NCI-H226 (cell line): ENCODE results near the gene SLC38A10.

Experiments
- DNase-seq: peaks from one replicate; pipeline ENCODE4 v3.0.0-alpha.2; 2015

The SLC38A10 gene

GRCh38 chr17:81222906-81223761, 72.0 kb downstream of the SLC38A10 start, which contains the start of gene CEP131:
Gene CEP131, minus strand, starts transcription at chr17:81222965. Its CDS starts 2,909 bp downstream, at chr17:81220056.
- DNase-seq, result peak; percentile 96

DNA sequence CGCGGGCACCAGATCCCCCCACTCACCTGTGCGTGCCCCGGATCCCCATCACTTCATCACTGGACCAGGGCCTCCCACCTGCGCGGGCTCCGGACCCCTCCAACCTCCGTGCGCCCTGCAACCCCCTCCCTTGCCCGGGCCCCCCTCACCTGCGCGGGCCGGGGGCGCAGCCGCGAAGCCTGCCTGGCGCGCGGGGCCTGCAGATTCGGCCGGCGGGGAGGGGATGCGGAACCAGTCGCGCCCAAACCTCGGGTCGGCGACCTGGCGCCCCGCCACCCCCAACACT, 72.5 kb downstream of the SLC38A10 start:
- DNase-seq, result no peak

DNA sequence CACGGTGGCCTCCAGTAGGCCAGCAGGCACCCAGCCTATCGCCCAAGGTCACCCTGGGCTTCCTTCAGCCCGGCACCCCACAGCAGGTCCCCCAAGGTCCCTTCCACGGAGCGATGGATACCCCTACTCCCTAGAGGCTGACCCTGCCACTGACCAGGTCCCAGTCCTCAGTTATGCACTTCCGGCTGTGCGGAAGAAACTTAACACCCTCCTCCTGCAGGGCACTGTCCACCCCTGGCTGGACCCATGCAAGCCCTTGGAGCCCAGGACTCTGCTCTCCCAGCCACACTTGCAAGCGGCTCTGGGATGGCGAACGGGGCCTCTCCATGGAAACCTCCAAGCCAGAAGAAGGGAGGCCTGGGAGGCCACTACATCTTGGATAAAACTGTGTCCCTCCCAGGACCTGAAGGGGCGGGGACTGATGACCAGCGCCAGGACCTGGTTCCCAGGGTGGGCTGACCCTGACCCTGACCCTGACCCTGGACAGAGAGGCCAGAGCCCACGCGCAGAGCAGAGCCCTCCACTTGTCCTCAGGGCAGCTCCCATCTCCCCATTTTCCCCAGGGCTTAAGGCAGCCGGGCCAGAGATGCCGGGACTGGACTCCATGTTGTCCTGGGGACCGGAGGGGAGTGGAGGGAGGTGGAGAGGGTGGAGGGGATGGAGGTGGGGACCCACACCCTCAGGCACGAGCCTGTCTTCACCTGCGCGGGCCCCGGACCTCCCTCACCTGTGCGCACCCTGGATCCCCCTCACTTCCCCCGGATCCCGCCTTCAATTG, 73.1 kb downstream of the SLC38A10 start:
- no peak for DNase-seq

DNA sequence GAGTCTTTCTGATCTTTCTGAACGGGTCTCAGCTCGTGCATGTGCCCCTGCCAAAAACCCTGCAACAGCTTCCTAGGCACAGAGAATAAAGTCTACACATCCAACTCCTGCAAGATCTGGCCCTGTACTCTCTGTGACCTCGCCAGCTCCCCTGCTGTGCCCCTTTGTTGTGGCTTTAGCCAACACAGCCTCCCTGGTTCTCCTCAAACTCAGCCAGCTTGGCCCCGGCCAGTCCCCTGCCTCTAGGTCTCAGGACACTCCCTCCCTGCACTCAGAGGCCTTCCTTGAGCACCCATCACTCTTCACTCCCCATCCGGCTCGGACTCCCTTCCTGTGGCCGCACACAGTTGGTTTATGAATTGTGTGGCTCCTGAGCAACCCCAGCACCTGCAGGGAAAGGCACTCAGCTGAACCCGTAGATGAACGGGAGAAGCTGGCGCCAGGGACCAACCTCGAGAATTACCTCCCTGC, 73.7 kb downstream of the SLC38A10 start:
- DNase-seq, result no peak

GRCh38 chr17:81219476-81220180, 75.5 kb downstream of the SLC38A10 start:
- DNase-seq, result no peak

DNA sequence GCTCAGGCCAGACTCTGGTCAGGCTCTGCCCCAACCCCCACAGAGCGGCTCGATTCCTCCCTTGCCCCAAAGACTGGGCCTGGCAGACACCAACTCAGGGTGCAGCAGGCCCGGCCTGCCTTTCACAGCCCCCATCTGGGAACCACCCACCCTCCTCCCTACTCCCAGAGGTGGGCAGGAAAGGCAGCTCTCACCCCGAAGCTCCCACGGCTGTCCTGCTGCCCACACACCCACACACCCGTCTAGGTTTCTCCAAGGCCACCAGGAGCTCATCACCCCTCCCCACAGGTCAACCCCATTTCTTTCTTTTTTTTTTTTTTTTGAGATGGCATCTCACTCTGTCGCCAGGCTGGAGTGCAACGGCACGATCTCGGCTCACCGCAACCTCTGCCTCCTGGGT, 76.1 kb downstream of the SLC38A10 start:
- DNase-seq, result no peak

DNA sequence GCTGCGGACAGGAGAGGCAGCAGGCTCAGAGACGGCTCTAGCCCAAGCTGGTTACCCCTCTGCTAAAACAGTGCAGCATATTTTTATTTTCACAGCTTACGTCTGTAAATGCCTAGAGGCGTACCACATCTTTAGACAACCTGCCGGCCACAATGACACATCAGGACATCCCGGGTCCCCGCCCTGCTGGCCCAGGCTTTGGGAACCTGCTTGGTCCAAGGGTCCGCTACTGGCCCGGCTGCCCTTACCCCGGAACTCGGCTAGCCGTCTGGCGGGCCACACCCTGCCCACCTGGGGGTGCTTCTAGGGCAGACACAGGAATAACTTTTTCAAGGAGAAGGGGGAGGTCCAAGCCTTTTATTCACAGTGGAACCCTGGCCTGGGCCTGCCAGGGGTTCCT, 76.6 kb downstream of the SLC38A10 start:
- no peak for DNase-seq

DNA sequence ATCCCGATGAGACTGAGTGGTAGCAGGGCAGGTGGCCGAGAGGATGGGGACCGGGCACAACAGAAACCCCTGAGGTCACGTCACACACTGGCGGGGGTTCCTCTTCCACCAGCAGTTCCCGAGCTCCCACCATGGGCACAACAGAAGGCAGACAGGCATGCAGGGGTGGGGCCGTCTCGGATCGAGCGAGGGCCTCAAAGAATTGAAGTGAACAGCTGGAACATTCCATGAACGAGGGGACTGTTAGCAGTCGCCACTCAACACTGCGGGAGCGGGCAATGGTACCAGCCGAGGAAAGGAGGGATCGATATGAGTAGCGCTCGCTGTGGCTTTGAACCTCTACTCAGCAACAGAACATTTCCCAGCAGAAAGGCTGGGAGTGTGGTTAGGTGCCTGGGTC, 77.6 kb downstream of the SLC38A10 start:
- no peak for DNase-seq

DNA sequence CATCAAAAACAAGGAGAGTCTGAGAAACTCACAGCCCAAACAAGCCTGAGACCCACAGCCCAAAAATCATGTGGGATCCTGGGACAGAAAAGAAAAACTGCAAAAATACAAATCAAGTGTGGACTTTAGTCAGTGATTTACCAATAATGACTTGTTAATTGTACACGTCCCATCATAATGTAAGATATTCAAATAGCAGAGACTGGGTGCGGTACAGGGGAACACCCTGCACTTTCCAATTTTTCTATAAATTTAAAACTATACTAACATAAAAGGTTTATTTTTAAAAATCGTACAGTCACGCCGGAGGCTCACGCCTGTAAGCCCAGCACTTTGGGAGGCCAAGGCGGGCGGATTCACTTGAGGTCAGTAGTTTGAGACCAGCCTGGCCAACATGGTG, 81.1 kb downstream of the SLC38A10 start:
- DNase-seq, result no peak

DNA sequence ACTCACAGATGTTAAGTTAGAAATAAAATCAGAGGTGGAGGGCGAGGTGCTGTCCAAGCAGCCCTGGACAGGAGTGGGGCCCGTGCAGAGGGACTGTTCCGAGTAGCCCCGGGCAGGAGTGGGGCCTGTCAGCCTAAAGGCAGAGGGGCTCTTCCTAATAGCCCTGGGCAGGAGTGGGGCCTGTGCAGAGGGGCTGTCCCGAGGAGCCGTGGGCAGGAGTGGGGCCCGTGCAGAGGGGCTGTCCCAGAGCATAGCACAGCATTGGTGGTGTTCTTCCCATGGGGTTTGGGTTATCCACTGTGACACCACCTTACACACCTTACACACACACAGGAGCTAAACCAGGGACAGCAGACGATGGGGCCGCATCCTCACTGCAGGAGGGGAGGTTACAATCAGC, 82.7 kb downstream of the SLC38A10 start:
- no peak for DNase-seq

GRCh38 chr17:81210868-81211267, 84.2 kb downstream of the SLC38A10 start:
- DNase-seq, result no peak

GRCh38 chr17:81210466-81210865, 84.6 kb downstream of the SLC38A10 start:
- DNase-seq, result no peak

- DNase-seq, result no peak
Observed at GRCh38 chr17:81209141-81209540, 86.0 kb downstream of the SLC38A10 start.

GRCh38 chr17:81208651-81209050, 86.5 kb downstream of the SLC38A10 start:
- no peak for DNase-seq

- no peak for DNase-seq
Observed at GRCh38 chr17:81207610-81208581, 87.2 kb downstream of the SLC38A10 start.

GRCh38 chr17:81206657-81207056, 88.5 kb downstream of the SLC38A10 start:
- DNase-seq, result no peak

- DNase-seq, result no peak
Observed at GRCh38 chr17:81206166-81206565, 88.9 kb downstream of the SLC38A10 start.

GRCh38 chr17:81204578-81204977, 90.5 kb downstream of the SLC38A10 start:
- DNase-seq, result no peak

GRCh38 chr17:81203136-81203535, 92.0 kb downstream of the SLC38A10 start:
- DNase-seq, result no peak

- no peak for DNase-seq
Observed at GRCh38 chr17:81202318-81202717, 92.8 kb downstream of the SLC38A10 start.

DNA sequence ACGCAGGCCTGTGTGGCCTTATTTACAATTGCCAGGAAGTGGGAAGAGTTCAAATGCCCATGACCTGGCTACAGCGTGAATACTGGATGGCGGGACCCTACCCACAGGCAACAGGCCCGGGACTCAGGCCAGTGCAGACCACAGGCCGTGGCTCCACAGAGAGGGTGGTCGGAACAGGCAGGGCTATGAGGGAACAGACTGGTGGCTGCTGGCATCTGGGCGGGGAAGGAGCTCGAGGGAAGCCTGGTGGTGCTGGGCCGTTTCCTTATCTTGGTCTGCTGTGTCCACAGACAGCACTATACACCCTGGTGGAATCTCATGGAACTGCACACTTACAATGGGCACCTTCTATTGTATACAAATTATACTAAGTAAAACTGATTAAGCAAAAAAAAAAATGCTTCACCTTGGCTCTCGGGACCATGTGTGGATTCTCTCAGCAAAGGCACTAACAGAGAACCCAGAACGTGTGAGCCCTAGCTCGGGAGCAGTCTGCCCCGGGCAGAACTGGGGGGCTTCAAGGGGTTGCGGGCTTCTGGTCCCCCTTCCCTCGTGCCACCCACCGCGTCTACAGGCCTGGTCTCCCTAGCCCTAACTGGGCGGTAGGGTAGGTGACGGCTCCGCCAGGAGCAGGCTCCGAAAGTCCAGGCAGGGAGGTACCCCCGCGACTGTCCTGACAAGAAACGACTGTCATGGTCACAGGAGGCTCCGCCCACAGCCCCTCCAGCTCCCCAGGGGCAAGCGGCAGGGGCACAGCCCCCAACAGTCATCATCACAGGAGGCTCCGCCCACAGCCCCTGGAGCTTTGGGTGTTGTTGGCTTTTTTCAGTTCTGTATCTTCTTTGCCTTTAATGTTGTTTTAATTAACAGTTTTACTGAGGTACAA, 94.2 kb downstream of the SLC38A10 start:
- peak; percentile 51 for DNase-seq
